Astrocyte (in vitro differentiated cells and primary cell): ENCODE results near the gene AMDHD2. TPM values are rescaled to one million over a fixed set of nuclear protein-coding genes. Genes with fewer than 3 reads are reported as not detected.

Experiments
- DNase-seq: peaks from one replicate; pipeline ENCODE4 v3.0.0-alpha.2; 2010; ENCODE audit warnings: low read depth
- FAIRE-seq: peaks from 2 replicates; lab custom pipeline; 2011; peaks lifted over from hg19 to GRCh38; lab: Jason Lieb, UNC
- H2AFZ ChIP-seq: 2 replicates; pipeline ENCODE4 v1.6.0; 2012; ENCODE audit warnings: low read depth, low read length, inconsistent platforms
- H3K27ac ChIP-seq: 2 replicates; pipeline ENCODE4 v1.5.1; 2011; ENCODE audit warnings: low read depth, low read length, inconsistent platforms
- H3K27me3 ChIP-seq: 2 replicates; pipeline ENCODE4 v1.6.0; 2011; ENCODE audit warnings: low read length, inconsistent platforms; ENCODE audit not compliant: insufficient read depth
- H3K36me3 ChIP-seq: 2 replicates; pipeline ENCODE4 v1.5.1; 2011; ENCODE audit warnings: low read length, inconsistent platforms; ENCODE audit not compliant: insufficient read depth
- H3K4me1 ChIP-seq: 2 replicates; pipeline ENCODE4 v1.5.1; 2011; ENCODE audit warnings: low read length, inconsistent platforms; ENCODE audit not compliant: insufficient read depth
- H3K4me2 ChIP-seq: 2 replicates; pipeline ENCODE4 v1.6.0; 2012; ENCODE audit warnings: low read length, inconsistent platforms
- H3K4me3 ChIP-seq: 2 replicates; pipeline ENCODE4 v1.5.1; 2011; ENCODE audit warnings: low read depth, mild to moderate bottlenecking, low read length, inconsistent platforms; ENCODE audit not compliant: insufficient read depth
- H3K79me2 ChIP-seq: 2 replicates; pipeline ENCODE4 v1.6.0; 2012; ENCODE audit warnings: mild to moderate bottlenecking, low read length, inconsistent platforms; ENCODE audit not compliant: insufficient read depth
- H3K9ac ChIP-seq: 2 replicates; pipeline ENCODE4 v1.6.0; 2012; ENCODE audit warnings: mild to moderate bottlenecking, low read length, inconsistent platforms
- H3K9me3 ChIP-seq: 2 replicates; pipeline ENCODE4 v1.5.1; 2012; ENCODE audit warnings: low read depth, mild to moderate bottlenecking, low read length, inconsistent platforms; ENCODE audit not compliant: insufficient read depth
- H4K20me1 ChIP-seq: 2 replicates; pipeline ENCODE4 v1.6.0; 2012; ENCODE audit warnings: low read length, inconsistent platforms; ENCODE audit not compliant: insufficient read depth
- H3K27ac Mint-ChIP-seq: one replicate; pipeline ENCODE4 v1.8.0; 2021; ENCODE audit warnings: mild to moderate bottlenecking, mixed read lengths; ENCODE audit not compliant: unreplicated experiment
- H3K27me3 Mint-ChIP-seq: one replicate; pipeline ENCODE4 v1.8.0; 2021; ENCODE audit warnings: low read depth, mixed read lengths; ENCODE audit not compliant: unreplicated experiment
- H3K36me3 Mint-ChIP-seq: one replicate; pipeline ENCODE4 v1.8.0; 2021; ENCODE audit warnings: low read depth, mixed read lengths; ENCODE audit not compliant: unreplicated experiment
- H3K4me1 Mint-ChIP-seq: one replicate; pipeline ENCODE4 v1.8.0; 2021; ENCODE audit warnings: low read depth, mixed read lengths; ENCODE audit not compliant: unreplicated experiment
- H3K4me3 Mint-ChIP-seq: one replicate; pipeline ENCODE4 v1.8.0; 2021; ENCODE audit warnings: mild to moderate bottlenecking, moderate library complexity, mixed read lengths; ENCODE audit not compliant: unreplicated experiment
- H3K9me3 Mint-ChIP-seq: one replicate; pipeline ENCODE4 v1.8.0; 2021; ENCODE audit warnings: mild to moderate bottlenecking, mixed read lengths; ENCODE audit not compliant: unreplicated experiment
- CTCF ChIP-seq: IDR thresholded peaks from 2 replicates; pipeline ENCODE4 v1.5.1; 2011; ENCODE audit warnings: low read depth, mild to moderate bottlenecking, inconsistent platforms, low read length, moderate library complexity; ENCODE audit not compliant: insufficient read depth
- EZH2 ChIP-seq: IDR thresholded peaks from 2 replicates; pipeline ENCODE4 v1.6.1; 2012; ENCODE audit warnings: mild to moderate bottlenecking, low read length, inconsistent platforms; ENCODE audit not compliant: insufficient read depth
- total RNA-seq: library from RNA; stranded (reverse); gene quantifications from 2 replicates; pipeline ENCODE4 v1.2.1, GENCODE V29; 2021

AMDHD2 gene
- total RNA-seq, 1 donor from 2014 or later, result 32.3 TPM

- Histone ChIP-seq H3K4me1 (peaks cover 17% of the 10 kb centered on the region), H3K36me3 (no peaks in the 10 kb centered on the region), H3K27me3 (no peaks in the 10 kb centered on the region), H3K9me3 (no peaks in the 10 kb centered on the region), H4K20me1 (peaks cover 68% of the 10 kb centered on the region), H3K4me2 (no peak overlapping the region), H3K9ac (no peak overlapping the region), H3K4me3 (no peak overlapping the region), H3K79me2 (peaks cover 29% of the 10 kb centered on the region), H2AFZ (no peak overlapping the region), H3K27ac (no peak overlapping the region)
- TF ChIP-seq CTCF (no peak), EZH2 (no peak)
- Mint-ChIP-seq H3K4me3 (peak overlapping the region; percentile 82), H3K4me1 (peaks cover 6% of the 10 kb centered on the region), H3K27me3 (peaks cover 14% of the 10 kb centered on the region), H3K9me3 (no peaks in the 10 kb centered on the region), H3K27ac (peak overlapping the region; percentile 18), H3K36me3 (peaks cover 8% of the 10 kb centered on the region)
- FAIRE-seq (no peak), DNase-seq (no peak)
Measured at GRCh38 chr16:2476345-2476720, 43.8 kb upstream of the AMDHD2 start.

DNA sequence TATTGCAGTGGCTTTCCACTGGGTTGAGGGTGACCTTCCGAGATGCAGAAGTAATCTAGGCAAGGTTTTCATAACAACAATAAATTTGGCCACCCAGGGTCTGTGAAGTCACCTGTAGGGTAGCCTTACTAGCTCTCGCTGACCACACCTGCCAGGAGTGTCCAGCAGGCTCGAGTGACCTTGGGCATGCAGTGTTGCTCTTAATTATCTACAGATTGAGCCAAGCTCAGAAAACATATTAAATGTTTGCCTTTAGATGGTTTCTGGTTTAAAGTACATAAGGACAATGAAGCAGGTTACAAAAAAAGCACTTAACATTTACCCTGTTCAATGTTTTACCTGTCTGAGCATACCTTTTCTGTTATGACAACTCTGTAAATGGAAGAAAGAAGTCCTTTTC is 43.4 kb upstream of the AMDHD2 start:
- no peak overlapping the region for H3K4me3 ChIP-seq
- peaks cover 8% of the 10 kb centered on the region for H3K36me3 Mint-ChIP-seq
- H3K4me2 ChIP-seq, result no peak overlapping the region
- no peak overlapping the region for H3K27ac ChIP-seq
- no peak overlapping the region for H3K27ac Mint-ChIP-seq
- H3K9me3 Mint-ChIP-seq, result no peaks in the 10 kb centered on the region
- TF ChIP-seq EZH2 (no peak), CTCF (no peak)
- no peaks in the 10 kb centered on the region for H3K9me3 ChIP-seq
- peaks cover 29% of the 10 kb centered on the region for H3K79me2 ChIP-seq
- peaks cover 72% of the 10 kb centered on the region for H4K20me1 ChIP-seq
- no peaks in the 10 kb centered on the region for H3K36me3 ChIP-seq
- no peak overlapping the region for H2AFZ ChIP-seq
- peaks cover 6% of the 10 kb centered on the region for H3K4me1 Mint-ChIP-seq
- FAIRE-seq (no peak), DNase-seq (no peak)
- H3K9ac ChIP-seq, result no peak overlapping the region
- H3K27me3 Mint-ChIP-seq, result peaks cover 14% of the 10 kb centered on the region
- H3K4me1 ChIP-seq, result peaks cover 13% of the 10 kb centered on the region
- H3K27me3 ChIP-seq, result no peaks in the 10 kb centered on the region
- peak overlapping the region; percentile 82 for H3K4me3 Mint-ChIP-seq

GRCh38 chr16:2477327-2477726 is 42.8 kb upstream of the AMDHD2 start:
- TF ChIP-seq EZH2 (no peak), CTCF (no peak)
- peaks cover 29% of the 10 kb centered on the region for H3K79me2 ChIP-seq
- H4K20me1 ChIP-seq, result peaks cover 74% of the 10 kb centered on the region

More at GRCh38 chr16:2477327-2477726, 42.8 kb upstream of the AMDHD2 start:
- Mint-ChIP-seq H3K36me3 (peaks cover 8% of the 10 kb centered on the region), H3K27me3 (peaks cover 18% of the 10 kb centered on the region), H3K4me1 (peaks cover 6% of the 10 kb centered on the region), H3K9me3 (no peaks in the 10 kb centered on the region), H3K4me3 (peak overlapping the region; percentile 82), H3K27ac (no peak overlapping the region)
- peak; percentile 29 for FAIRE-seq
- Histone ChIP-seq H3K4me1 (peaks cover 10% of the 10 kb centered on the region), H3K27me3 (no peaks in the 10 kb centered on the region), H3K27ac (no peak overlapping the region), H3K4me2 (no peak overlapping the region), H3K9ac (no peak overlapping the region), H3K36me3 (no peaks in the 10 kb centered on the region), H3K4me3 (no peak overlapping the region), H2AFZ (no peak overlapping the region), H3K9me3 (no peaks in the 10 kb centered on the region)
- no peak for DNase-seq
